GM12873 (cell line): ENCODE data around the gene MYL7.

Experiments used
- CTCF ChIP-seq: IDR thresholded peaks from 2 replicates; pipeline ENCODE4 v1.5.1; 2012; ENCODE audit warnings: low read depth, mild to moderate bottlenecking, moderate library complexity, low read length, control low read depth; ENCODE audit not compliant: insufficient read depth; ENCODE audit errors: missing control alignments

Gene MYL7

GRCh38 chr7:44162785-44163395 is 21.8 kb upstream of the MYL7 start:
- TF ChIP-seq CTCF: no peak

- no peak for TF ChIP-seq CTCF
These were observed 21.0 kb upstream of the MYL7 start for GRCh38 chr7:44162179-44162578.

- no peak for TF ChIP-seq CTCF
These were observed 20.2 kb upstream of the MYL7 start for GRCh38 chr7:44161371-44161770.

GRCh38 chr7:44159824-44160630 is 18.9 kb upstream of the MYL7 start:
- no peak for TF ChIP-seq CTCF

- TF ChIP-seq CTCF: no peak
These were observed 17.9 kb upstream of the MYL7 start for GRCh38 chr7:44158873-44159631.

- TF ChIP-seq CTCF: no peak
These were observed 17.2 kb upstream of the MYL7 start for GRCh38 chr7:44158096-44158872.
